NT2/D1 (cell line): ENCODE results near the gene RBPJ.

ENCODE experiments used
- YY1 ChIP-seq: IDR thresholded peaks from 2 replicates; pipeline ENCODE4 v1.6.1; 2011; ENCODE audit not compliant: insufficient read length, insufficient read depth
- ZNF274 ChIP-seq: IDR thresholded peaks from 2 replicates; pipeline ENCODE4 v1.6.1; 2011; ENCODE audit warnings: mild to moderate bottlenecking, low read depth, low read length

DNA sequence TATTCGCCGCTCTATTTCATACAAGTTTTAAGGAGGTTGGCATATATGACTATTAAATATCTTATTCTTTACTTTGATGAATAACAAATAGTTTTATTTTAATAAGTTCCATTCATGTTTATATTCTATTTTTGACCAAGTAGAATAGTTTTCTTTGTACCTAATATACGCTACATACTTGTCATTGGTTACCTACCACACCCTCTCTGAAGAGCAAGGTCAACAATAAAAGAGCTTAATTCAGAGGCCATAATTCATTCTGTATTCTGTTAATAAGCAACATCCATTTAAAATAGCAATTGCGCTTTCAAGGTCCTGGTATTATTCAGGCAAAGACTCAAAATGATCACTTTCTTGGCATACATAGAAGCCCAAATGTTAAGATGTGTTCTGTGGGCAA lies 24.3 kb upstream of the RBPJ start:
- TF ChIP-seq ZNF274: no peak
- no peak for TF ChIP-seq YY1
